Neural progenitor cell (in vitro differentiated cells): ENCODE data around the gene CSNK2A3. TPM values are rescaled to one million over a fixed set of nuclear protein-coding genes. Genes with fewer than 3 reads are reported as not detected.

Experiments used
- DNase-seq: peaks from one replicate; pipeline ENCODE4 v3.0.0-alpha.2; 2016; ENCODE audit warnings: low spot score
- H2AFZ ChIP-seq: fragments of 200-600 bp; sonication (generic); replicated peaks from 2 replicates; pipeline ENCODE4 v1.6.1; 2016; ENCODE audit warnings: antibody characterized with exemption
- H3F3A ChIP-seq: fragments of 200-600 bp; sonication (generic); 2 replicates; pipeline ENCODE4 v1.6.1; 2016; ENCODE audit warnings: antibody characterized with exemption, low read depth
- H3K27ac ChIP-seq: fragments of 200-600 bp; sonication (generic); 2 replicates; pipeline ENCODE4 v1.5.1; 2016; ENCODE audit warnings: mild to moderate bottlenecking
- H3K27me3 ChIP-seq: fragments of 200-600 bp; sonication (generic); 2 replicates; pipeline ENCODE4 v1.6.1; 2016; ENCODE audit warnings: mild to moderate bottlenecking, moderate library complexity
- H3K36me3 ChIP-seq: fragments of 200-600 bp; sonication (generic); 2 replicates; pipeline ENCODE4 v1.5.1; 2016
- H3K4me1 ChIP-seq: fragments of 200-600 bp; sonication (generic); 2 replicates; pipeline ENCODE4 v1.6.1; 2016; ENCODE audit warnings: mixed run types
- H3K4me2 ChIP-seq: fragments of 200-600 bp; sonication (generic); 2 replicates; pipeline ENCODE4 v1.6.1; 2016
- H3K4me3 ChIP-seq: fragments of 200-600 bp; sonication (generic); 2 replicates; pipeline ENCODE4 v1.5.1; 2016
- H3K79me2 ChIP-seq: fragments of 200-600 bp; sonication (generic); 2 replicates; pipeline ENCODE4 v1.6.1; 2016; ENCODE audit warnings: low read depth
- H3K9ac ChIP-seq: fragments of 200-600 bp; sonication (generic); 2 replicates; pipeline ENCODE4 v1.6.1; 2016
- H3K9me3 ChIP-seq: fragments of 200-600 bp; sonication (generic); 2 replicates; pipeline ENCODE4 v1.5.1; 2016; ENCODE audit warnings: low read depth
- H4K20me1 ChIP-seq: fragments of 200-600 bp; sonication (generic); 2 replicates; pipeline ENCODE4 v1.6.1; 2016; ENCODE audit warnings: low read depth
- H3K27ac Mint-ChIP-seq: 3 replicates; pipeline ENCODE4 v1.8.0; 2021; ENCODE audit warnings: mixed read lengths
- H3K27me3 Mint-ChIP-seq: 2 replicates; pipeline ENCODE4 v1.8.0; 2022; ENCODE audit warnings: low read depth, mild to moderate bottlenecking, inconsistent platforms, moderate library complexity, mixed read lengths; ENCODE audit not compliant: insufficient read depth
- H3K36me3 Mint-ChIP-seq: 3 replicates; pipeline ENCODE4 v1.8.0; 2021; ENCODE audit warnings: mixed read lengths
- H3K4me1 Mint-ChIP-seq: 3 replicates; pipeline ENCODE4 v1.8.0; 2021; ENCODE audit warnings: mixed read lengths
- H3K4me3 Mint-ChIP-seq: 3 replicates; pipeline ENCODE4 v1.8.0; 2021; ENCODE audit warnings: mild to moderate bottlenecking, moderate library complexity, mixed read lengths
- H3K9me3 Mint-ChIP-seq: 3 replicates; pipeline ENCODE4 v1.8.0; 2020; ENCODE audit warnings: mixed read lengths
- EZH2 ChIP-seq: fragments of 200-600 bp; sonication (generic); IDR thresholded peaks from 2 replicates; pipeline ENCODE4 v1.6.1; 2017; ENCODE audit warnings: antibody characterized with exemption, mild to moderate bottlenecking, moderate library complexity
- EZH2phosphoT487 ChIP-seq: fragments of 200-600 bp; sonication (generic); IDR thresholded peaks from 2 replicates; pipeline ENCODE4 v1.6.1; 2017; ENCODE audit warnings: antibody characterized with exemption
- total RNA-seq: library from RNA; depleted of rRNA; stranded (reverse); fragments of >200 nt; gene quantifications from 2 replicates; pipeline ENCODE4 v1.2.3, GENCODE V29; 2015; ENCODE audit warnings: low replicate concordance
- TF ChIP-seq, protein P1 (sequence below): fragments of 200-600 bp; sonication (generic); IDR thresholded peaks from 2 replicates; pipeline ENCODE4 v1.5.1; 2017; ENCODE audit warnings: antibody characterized with exemption, mild to moderate bottlenecking

Gene CSNK2A3
- total RNA-seq, 1 donor from 2014 or later, result 5.9 TPM

DNA sequence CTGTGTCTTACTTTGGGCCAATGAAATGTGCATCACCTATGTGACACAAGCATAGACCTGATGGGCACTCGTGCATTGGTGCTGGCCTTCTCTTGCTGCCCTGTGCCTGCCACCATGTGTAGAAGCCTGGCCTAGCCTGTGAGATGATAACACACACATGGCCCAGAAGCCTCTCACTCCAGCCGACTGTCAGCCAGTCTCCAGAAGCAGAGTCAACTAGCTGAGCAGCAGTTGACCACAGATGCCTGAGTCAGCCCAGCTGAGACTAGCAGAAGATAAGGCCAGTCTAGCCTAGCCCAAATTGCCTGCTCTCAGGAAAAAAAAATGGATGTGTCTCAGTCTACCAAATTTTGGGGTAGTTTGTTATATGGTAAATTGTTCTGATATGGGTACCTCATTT, 46.2 kb downstream of the CSNK2A3 start:
- Mint-ChIP-seq H3K27me3 (peaks cover 4% of the 10 kb centered on the region), H3K4me3 (no peak overlapping the region), H3K9me3 (no peaks in the 10 kb centered on the region), H3K36me3 (no peaks in the 10 kb centered on the region), H3K4me1 (peaks cover 3% of the 10 kb centered on the region), H3K27ac (no peak overlapping the region)
- Histone ChIP-seq H3K27ac (no peak overlapping the region), H3K79me2 (no peaks in the 10 kb centered on the region), H3K9ac (no peak overlapping the region), H3K4me1 (no peaks in the 10 kb centered on the region), H3K9me3 (no peaks in the 10 kb centered on the region), H3K36me3 (no peaks in the 10 kb centered on the region), H4K20me1 (no peaks in the 10 kb centered on the region), H2AFZ (no peak overlapping the region), H3K27me3 (no peaks in the 10 kb centered on the region), H3K4me2 (no peak overlapping the region), H3K4me3 (no peak overlapping the region), H3F3A (no peaks in the 10 kb centered on the region)
- no peak for TF ChIP-seq EZH2phosphoT487
- TF ChIP-seq, protein P1, sequence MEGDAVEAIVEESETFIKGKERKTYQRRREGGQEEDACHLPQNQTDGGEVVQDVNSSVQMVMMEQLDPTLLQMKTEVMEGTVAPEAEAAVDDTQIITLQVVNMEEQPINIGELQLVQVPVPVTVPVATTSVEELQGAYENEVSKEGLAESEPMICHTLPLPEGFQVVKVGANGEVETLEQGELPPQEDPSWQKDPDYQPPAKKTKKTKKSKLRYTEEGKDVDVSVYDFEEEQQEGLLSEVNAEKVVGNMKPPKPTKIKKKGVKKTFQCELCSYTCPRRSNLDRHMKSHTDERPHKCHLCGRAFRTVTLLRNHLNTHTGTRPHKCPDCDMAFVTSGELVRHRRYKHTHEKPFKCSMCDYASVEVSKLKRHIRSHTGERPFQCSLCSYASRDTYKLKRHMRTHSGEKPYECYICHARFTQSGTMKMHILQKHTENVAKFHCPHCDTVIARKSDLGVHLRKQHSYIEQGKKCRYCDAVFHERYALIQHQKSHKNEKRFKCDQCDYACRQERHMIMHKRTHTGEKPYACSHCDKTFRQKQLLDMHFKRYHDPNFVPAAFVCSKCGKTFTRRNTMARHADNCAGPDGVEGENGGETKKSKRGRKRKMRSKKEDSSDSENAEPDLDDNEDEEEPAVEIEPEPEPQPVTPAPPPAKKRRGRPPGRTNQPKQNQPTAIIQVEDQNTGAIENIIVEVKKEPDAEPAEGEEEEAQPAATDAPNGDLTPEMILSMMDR, result no peak
- no peak for TF ChIP-seq EZH2
- no peak for DNase-seq

- Histone ChIP-seq H2AFZ (no peak overlapping the region), H3K4me2 (no peak overlapping the region), H3K27me3 (no peaks in the 10 kb centered on the region), H3K9me3 (no peaks in the 10 kb centered on the region), H3K9ac (no peak overlapping the region), H3F3A (no peaks in the 10 kb centered on the region), H3K36me3 (no peaks in the 10 kb centered on the region), H3K4me1 (no peaks in the 10 kb centered on the region), H3K79me2 (no peaks in the 10 kb centered on the region), H3K27ac (no peak overlapping the region), H3K4me3 (no peak overlapping the region), H4K20me1 (no peaks in the 10 kb centered on the region)
- Mint-ChIP-seq H3K9me3 (no peaks in the 10 kb centered on the region), H3K4me3 (no peak overlapping the region), H3K36me3 (no peaks in the 10 kb centered on the region), H3K27ac (no peak overlapping the region), H3K27me3 (peaks cover 4% of the 10 kb centered on the region), H3K4me1 (peaks cover 3% of the 10 kb centered on the region)
- DNase-seq, result no peak
- TF ChIP-seq EZH2 (no peak), EZH2phosphoT487 (no peak)
- TF ChIP-seq, protein P1, result no peak
These were observed 48.5 kb downstream of the CSNK2A3 start for GRCh38 chr11:11304550-11304949.

DNA sequence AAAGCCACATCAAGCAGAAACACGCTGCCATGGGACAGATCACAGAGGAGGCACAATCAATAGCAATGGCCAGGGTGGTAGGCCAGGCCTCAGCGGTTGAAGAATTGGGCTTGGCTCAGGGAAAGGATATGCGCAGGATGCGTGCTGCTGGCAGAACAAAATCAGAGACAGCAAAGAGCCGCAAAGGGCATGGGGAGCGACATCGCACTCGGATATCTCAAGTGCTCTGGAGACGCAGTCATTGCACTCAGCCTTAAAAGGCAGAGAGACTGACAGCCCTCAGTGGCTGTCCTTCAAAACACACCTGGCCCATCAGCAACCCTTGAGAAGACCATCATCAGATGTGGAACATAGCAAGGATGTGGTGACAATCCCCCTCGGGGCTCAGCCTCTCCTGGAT, 50.5 kb downstream of the CSNK2A3 start:
- H3K9me3 ChIP-seq, result no peaks in the 10 kb centered on the region
- no peak overlapping the region for H3K4me3 Mint-ChIP-seq
- DNase-seq, result no peak
- H3K27me3 ChIP-seq, result no peaks in the 10 kb centered on the region
- no peaks in the 10 kb centered on the region for H3K4me1 ChIP-seq
- H3K4me3 ChIP-seq, result no peak overlapping the region
- no peaks in the 10 kb centered on the region for H3F3A ChIP-seq
- H3K9ac ChIP-seq, result no peak overlapping the region
- TF ChIP-seq EZH2 (no peak), EZH2phosphoT487 (no peak)
- TF ChIP-seq, protein P1, result no peak
- H3K36me3 Mint-ChIP-seq, result no peaks in the 10 kb centered on the region
- no peak overlapping the region for H3K4me2 ChIP-seq
- H3K4me1 Mint-ChIP-seq, result peaks cover 3% of the 10 kb centered on the region
- peaks cover 4% of the 10 kb centered on the region for H3K27me3 Mint-ChIP-seq
- H3K79me2 ChIP-seq, result no peaks in the 10 kb centered on the region
- H3K27ac ChIP-seq, result no peak overlapping the region
- no peaks in the 10 kb centered on the region for H3K9me3 Mint-ChIP-seq
- H3K36me3 ChIP-seq, result no peaks in the 10 kb centered on the region
- H4K20me1 ChIP-seq, result no peaks in the 10 kb centered on the region
- H3K27ac Mint-ChIP-seq, result no peak overlapping the region
- no peak overlapping the region for H2AFZ ChIP-seq
